DOHH2 (cell line): ENCODE results near the gene PIP5K1C.

Experiments used
- CTCF ChIP-seq: fragments of 200-600 bp; sonication (generic); IDR thresholded peaks from one replicate; pipeline ENCODE4 v1.5.1; 2014; ENCODE audit warnings: antibody characterized with exemption, mild to moderate bottlenecking, low read depth, low read length; ENCODE audit not compliant: poor library complexity, severe bottlenecking
- EZH2phosphoT487 ChIP-seq: fragments of 200-600 bp; sonication (generic); IDR thresholded peaks from 2 replicates; pipeline ENCODE4 v1.6.1; 2017; ENCODE audit warnings: borderline replicate concordance, mild to moderate bottlenecking, antibody characterized with exemption, low read length, moderate library complexity, mixed read lengths

- TF ChIP-seq CTCF (no peak), EZH2phosphoT487 (no peak)
Measured at GRCh38 chr19:3586707-3587346, 113.4 kb downstream of the PIP5K1C start.
